ENCODE results near the gene JUN. TPM values are rescaled to one million over a fixed set of nuclear protein-coding genes. Genes with fewer than 3 reads are reported as not detected.

Gene JUN
- total RNA-seq, 1 donor from 2014 or later, result 10.2 TPM

DNA sequence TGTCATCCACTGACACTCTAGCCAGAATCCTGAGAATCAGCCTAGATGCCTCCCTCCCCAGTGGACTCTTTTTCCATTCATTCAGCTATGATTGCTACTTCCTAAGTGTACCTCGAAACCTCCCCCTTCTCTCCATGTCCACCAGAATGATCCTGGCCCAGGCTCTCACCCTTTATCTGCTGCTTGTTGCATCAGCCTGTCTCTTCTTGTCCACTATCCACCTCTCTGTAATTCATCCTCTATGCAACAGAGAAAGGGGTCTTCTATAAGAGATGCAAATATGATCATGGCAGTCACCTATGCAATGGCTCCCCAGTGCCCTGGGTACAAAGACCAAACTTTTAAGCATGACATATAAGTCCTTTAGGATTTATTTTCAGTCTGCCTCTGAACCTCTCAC lies 37.7 kb downstream of the JUN start:
- Histone ChIP-seq H3F3A (ENCODE audit: low read depth) (no peaks in the 10 kb centered on the region), H3K9me3 (ENCODE audit: low read depth) (no peaks in the 10 kb centered on the region), H3K4me2 (no peak overlapping the region), H3K27ac (no peak overlapping the region), H3K4me1 (no peaks in the 10 kb centered on the region), H3K27me3 (no peaks in the 10 kb centered on the region), H3K4me3 (no peak overlapping the region), H3K9ac (no peak overlapping the region), H4K20me1 (ENCODE audit: low read depth) (no peaks in the 10 kb centered on the region), H3K36me3 (no peaks in the 10 kb centered on the region), H2AFZ (replicated peaks) (no peak overlapping the region), H3K79me2 (ENCODE audit: low read depth) (no peaks in the 10 kb centered on the region)
- H3K9me3 Mint-ChIP-seq, result peaks cover 2% of the 10 kb centered on the region
- TF ChIP-seq EZH2 (IDR thresholded peaks at IDR 0.05) (no peak), EZH2phosphoT487 (IDR thresholded peaks at IDR 0.05) (no peak)
- TF ChIP-seq, protein P1, sequence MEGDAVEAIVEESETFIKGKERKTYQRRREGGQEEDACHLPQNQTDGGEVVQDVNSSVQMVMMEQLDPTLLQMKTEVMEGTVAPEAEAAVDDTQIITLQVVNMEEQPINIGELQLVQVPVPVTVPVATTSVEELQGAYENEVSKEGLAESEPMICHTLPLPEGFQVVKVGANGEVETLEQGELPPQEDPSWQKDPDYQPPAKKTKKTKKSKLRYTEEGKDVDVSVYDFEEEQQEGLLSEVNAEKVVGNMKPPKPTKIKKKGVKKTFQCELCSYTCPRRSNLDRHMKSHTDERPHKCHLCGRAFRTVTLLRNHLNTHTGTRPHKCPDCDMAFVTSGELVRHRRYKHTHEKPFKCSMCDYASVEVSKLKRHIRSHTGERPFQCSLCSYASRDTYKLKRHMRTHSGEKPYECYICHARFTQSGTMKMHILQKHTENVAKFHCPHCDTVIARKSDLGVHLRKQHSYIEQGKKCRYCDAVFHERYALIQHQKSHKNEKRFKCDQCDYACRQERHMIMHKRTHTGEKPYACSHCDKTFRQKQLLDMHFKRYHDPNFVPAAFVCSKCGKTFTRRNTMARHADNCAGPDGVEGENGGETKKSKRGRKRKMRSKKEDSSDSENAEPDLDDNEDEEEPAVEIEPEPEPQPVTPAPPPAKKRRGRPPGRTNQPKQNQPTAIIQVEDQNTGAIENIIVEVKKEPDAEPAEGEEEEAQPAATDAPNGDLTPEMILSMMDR (IDR thresholded peaks at IDR 0.05), result no peak
- peaks cover 5% of the 10 kb centered on the region for H3K27me3 Mint-ChIP-seq (ENCODE audit: insufficient read depth, low read depth)
- peaks cover 3% of the 10 kb centered on the region for H3K4me1 Mint-ChIP-seq
- no peak for DNase-seq (ENCODE audit: low spot score)
- no peaks in the 10 kb centered on the region for H3K36me3 Mint-ChIP-seq
- no peak overlapping the region for H3K27ac Mint-ChIP-seq
- no peak overlapping the region for H3K4me3 Mint-ChIP-seq

DNA sequence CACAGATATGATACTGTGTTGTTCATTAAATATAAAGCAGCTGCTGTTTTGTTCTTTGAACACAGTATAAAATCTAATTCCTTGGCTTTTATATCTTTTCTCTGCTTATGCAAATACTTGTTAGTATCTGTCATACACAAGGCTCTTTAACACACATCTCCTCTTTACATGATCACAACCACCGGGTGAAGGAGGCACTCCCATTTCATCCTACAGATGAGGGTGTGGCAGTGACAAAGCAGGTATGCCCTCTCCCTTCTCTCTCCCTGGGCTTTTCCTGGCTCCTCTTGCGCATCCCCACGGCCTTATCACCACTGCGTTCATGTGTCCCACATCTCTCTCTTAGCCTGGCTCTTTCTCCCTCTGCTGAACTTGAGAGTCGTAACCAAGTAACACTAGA lies 38.2 kb downstream of the JUN start:
- H3K4me1 ChIP-seq, result no peaks in the 10 kb centered on the region
- H3K27me3 Mint-ChIP-seq (ENCODE audit: insufficient read depth, low read depth), result peaks cover 5% of the 10 kb centered on the region
- no peaks in the 10 kb centered on the region for H3K79me2 ChIP-seq (ENCODE audit: low read depth)
- no peak for DNase-seq (ENCODE audit: low spot score)
- H3F3A ChIP-seq (ENCODE audit: low read depth), result no peaks in the 10 kb centered on the region
- peaks cover 2% of the 10 kb centered on the region for H3K9me3 Mint-ChIP-seq
- H3K9ac ChIP-seq, result no peak overlapping the region
- H3K27me3 ChIP-seq, result no peaks in the 10 kb centered on the region
- TF ChIP-seq, protein P1 (IDR thresholded peaks at IDR 0.05), result no peak
- TF ChIP-seq EZH2phosphoT487 (IDR thresholded peaks at IDR 0.05), result no peak
- TF ChIP-seq EZH2 (IDR thresholded peaks at IDR 0.05), result no peak
- no peaks in the 10 kb centered on the region for H4K20me1 ChIP-seq (ENCODE audit: low read depth)
- no peaks in the 10 kb centered on the region for H3K36me3 ChIP-seq
- no peak overlapping the region for H3K4me3 ChIP-seq
- H3K4me1 Mint-ChIP-seq, result peaks cover 3% of the 10 kb centered on the region
- no peaks in the 10 kb centered on the region for H3K9me3 ChIP-seq (ENCODE audit: low read depth)
- H3K27ac Mint-ChIP-seq, result no peak overlapping the region
- H3K4me2 ChIP-seq, result no peak overlapping the region
- no peak overlapping the region for H3K27ac ChIP-seq
- no peak overlapping the region for H3K4me3 Mint-ChIP-seq
- no peaks in the 10 kb centered on the region for H3K36me3 Mint-ChIP-seq
- no peak overlapping the region for H2AFZ ChIP-seq (replicated peaks)

DNA sequence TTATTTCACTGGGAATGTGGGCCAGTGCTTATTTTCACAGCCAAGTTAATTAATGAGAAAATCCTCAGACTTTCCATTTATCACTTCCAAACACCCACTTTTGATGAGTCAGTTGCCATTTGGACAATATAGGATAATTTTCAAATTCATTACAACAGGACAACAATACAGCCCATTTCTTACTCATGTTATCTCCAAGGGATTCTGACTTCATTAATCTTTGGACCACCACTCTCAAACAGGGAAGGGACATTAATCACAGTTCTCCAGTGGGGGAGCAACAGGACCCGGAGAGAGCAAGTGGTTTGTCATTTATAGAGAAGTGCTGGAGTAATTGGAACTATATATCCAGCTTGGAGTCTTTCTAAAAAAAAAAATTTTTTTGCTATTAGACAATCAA lies 38.7 kb downstream of the JUN start:
- H3K4me1 Mint-ChIP-seq, result peaks cover 3% of the 10 kb centered on the region
- Histone ChIP-seq H3F3A (ENCODE audit: low read depth) (no peaks in the 10 kb centered on the region), H3K4me1 (no peaks in the 10 kb centered on the region), H3K9me3 (ENCODE audit: low read depth) (no peaks in the 10 kb centered on the region), H3K27me3 (no peaks in the 10 kb centered on the region), H3K36me3 (no peaks in the 10 kb centered on the region), H3K27ac (no peak overlapping the region), H4K20me1 (ENCODE audit: low read depth) (no peaks in the 10 kb centered on the region), H3K4me3 (no peak overlapping the region), H3K9ac (no peak overlapping the region), H3K4me2 (no peak overlapping the region), H3K79me2 (ENCODE audit: low read depth) (no peaks in the 10 kb centered on the region), H2AFZ (replicated peaks) (no peak overlapping the region)
- no peak for TF ChIP-seq EZH2phosphoT487 (IDR thresholded peaks at IDR 0.05)
- H3K4me3 Mint-ChIP-seq, result no peak overlapping the region
- DNase-seq (ENCODE audit: low spot score), result no peak
- H3K27me3 Mint-ChIP-seq (ENCODE audit: insufficient read depth, low read depth), result peaks cover 5% of the 10 kb centered on the region
- H3K27ac Mint-ChIP-seq, result no peak overlapping the region
- peaks cover 2% of the 10 kb centered on the region for H3K9me3 Mint-ChIP-seq
- H3K36me3 Mint-ChIP-seq, result no peaks in the 10 kb centered on the region

DNA sequence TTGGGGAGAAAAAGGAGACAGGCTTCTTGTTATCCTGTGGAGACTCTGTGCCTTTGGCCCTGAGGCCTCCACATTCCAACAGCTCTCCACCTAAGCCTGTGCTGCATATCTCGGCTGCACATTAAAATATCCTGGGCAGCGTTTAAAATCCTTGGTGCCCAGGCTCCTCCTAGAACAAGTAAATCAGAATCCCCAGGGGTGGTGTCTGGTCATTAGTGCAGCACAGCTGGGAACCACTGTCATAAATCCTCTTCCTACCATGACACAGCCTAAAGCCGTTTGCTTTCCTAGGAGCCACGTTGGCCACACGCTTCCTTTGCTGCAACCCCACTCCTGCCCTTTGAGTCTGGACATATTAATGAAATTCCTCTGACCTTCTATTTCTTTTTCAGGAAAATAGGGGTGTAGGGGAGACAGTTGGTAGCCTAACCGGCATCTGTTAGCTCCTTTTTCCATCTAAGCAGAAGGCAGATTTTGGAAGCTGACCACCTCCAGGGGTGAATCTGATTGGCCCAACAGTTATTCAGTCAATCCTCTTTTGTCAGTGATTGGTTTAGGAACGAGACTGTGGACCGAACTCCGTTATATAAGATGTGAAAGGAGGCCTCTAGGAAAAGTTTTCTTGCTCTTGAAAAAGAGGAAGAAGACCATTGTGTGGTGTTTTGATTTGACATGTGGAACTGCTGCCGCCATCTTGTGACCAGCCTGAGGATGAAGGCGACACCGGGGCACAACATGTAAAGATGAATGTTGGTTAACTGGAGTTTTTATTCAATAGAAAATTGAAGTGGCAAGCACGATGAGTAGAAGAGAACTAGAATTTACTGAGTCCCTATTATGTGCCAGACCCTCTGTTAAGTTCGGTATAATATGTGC lies 41.9 kb downstream of the JUN start:
- DNase-seq (ENCODE audit: low spot score), result no peak
- H3K27ac Mint-ChIP-seq, result no peak overlapping the region
- TF ChIP-seq EZH2 (IDR thresholded peaks at IDR 0.05), result no peak
- TF ChIP-seq, protein P1 (IDR thresholded peaks at IDR 0.05), result no peak
- TF ChIP-seq EZH2phosphoT487 (IDR thresholded peaks at IDR 0.05), result no peak

More for the DNA sequence above, 41.9 kb downstream of the JUN start:
- H3K9me3 ChIP-seq (ENCODE audit: low read depth), result no peaks in the 10 kb centered on the region
- H3K4me3 ChIP-seq, result no peak overlapping the region
- Mint-ChIP-seq H3K4me1 (no peaks in the 10 kb centered on the region), H3K4me3 (no peak overlapping the region), H3K9me3 (peaks cover 2% of the 10 kb centered on the region), H3K27me3 (ENCODE audit: insufficient read depth, low read depth) (peaks cover 7% of the 10 kb centered on the region), H3K36me3 (no peaks in the 10 kb centered on the region)
- H3K4me1 ChIP-seq, result no peaks in the 10 kb centered on the region
- H2AFZ ChIP-seq (replicated peaks), result no peak overlapping the region
- no peaks in the 10 kb centered on the region for H3F3A ChIP-seq (ENCODE audit: low read depth)
- H3K4me2 ChIP-seq, result no peak overlapping the region
- no peaks in the 10 kb centered on the region for H4K20me1 ChIP-seq (ENCODE audit: low read depth)
- H3K27me3 ChIP-seq, result no peaks in the 10 kb centered on the region
- no peaks in the 10 kb centered on the region for H3K36me3 ChIP-seq
- H3K79me2 ChIP-seq (ENCODE audit: low read depth), result no peaks in the 10 kb centered on the region
- H3K9ac ChIP-seq, result no peak overlapping the region
- H3K27ac ChIP-seq, result no peak overlapping the region

All from neural progenitor cell (in vitro differentiated cells).